MCF 10A (cell line): ENCODE data around the gene ASB4. TPM values are rescaled to one million over a fixed set of nuclear protein-coding genes. Genes with fewer than 3 reads are reported as not detected.

Experiments used
- BruUV-seq: library from RNA; stranded (reverse); fragments of 400-500 nt; replicated peaks from 2 replicates; lab custom pipeline; 2021; lab: Mats Ljungman, UMichigan
- CTCF ChIA-PET: fragments of 300-600 bp; sonication (Branson Sonifier 250); formaldehyde crosslinking; extraction: SDS; loops from one replicate; lab custom pipeline; 2021; ENCODE audit warnings: antibody characterized with exemption, inconsistent platforms; lab: Yijun Ruan, JAX
- POLR2A ChIA-PET: fragments of 300-600, 350-650 bp; sonication (Branson Sonifier 250); formaldehyde crosslinking; extraction: SDS; loops from one replicate; lab custom pipeline; 2020; ENCODE audit warnings: antibody characterized with exemption, inconsistent platforms; lab: Yijun Ruan, JAX
- DNase-seq: peaks from one replicate; pipeline ENCODE4 v3.0.0-alpha.2; 2018; ENCODE audit not compliant: unreplicated experiment
- H3K27ac Mint-ChIP-seq: one replicate; pipeline ENCODE4 v1.8.0; 2022; ENCODE audit warnings: mild to moderate bottlenecking, low read depth, mixed read lengths; ENCODE audit not compliant: unreplicated experiment
- H3K27me3 Mint-ChIP-seq: one replicate; pipeline ENCODE4 v1.8.0; 2022; ENCODE audit warnings: mixed read lengths; ENCODE audit not compliant: insufficient read depth, unreplicated experiment
- H3K36me3 Mint-ChIP-seq: one replicate; pipeline ENCODE4 v1.8.0; 2022; ENCODE audit warnings: mild to moderate bottlenecking, moderate library complexity, mixed read lengths; ENCODE audit not compliant: insufficient read depth, unreplicated experiment
- H3K4me1 Mint-ChIP-seq: one replicate; pipeline ENCODE4 v1.8.0; 2022; ENCODE audit warnings: mixed read lengths; ENCODE audit not compliant: insufficient read depth, unreplicated experiment
- H3K4me3 Mint-ChIP-seq: one replicate; pipeline ENCODE4 v1.8.0; 2022; ENCODE audit warnings: mild to moderate bottlenecking, moderate library complexity, mixed read lengths; ENCODE audit not compliant: unreplicated experiment
- H3K9me3 Mint-ChIP-seq: one replicate; pipeline ENCODE4 v1.8.0; 2022; ENCODE audit warnings: mixed read lengths; ENCODE audit not compliant: unreplicated experiment
- intact Hi-C: fragments of 100-400 bp; cut with micrococcal nuclease; formaldehyde crosslinking; loops from 2 replicates; pipeline ENCODE4 v1.14.1; 2022
- total RNA-seq: library from RNA; stranded (reverse); gene quantifications from 2 replicates; pipeline ENCODE4 v1.2.3, GENCODE V29; 2022
- TF ChIP-seq, protein P1 (sequence below): fragments of 200-600 bp; IDR thresholded peaks from one replicate; pipeline ENCODE4 v1.8.0; 2022; ENCODE audit warnings: antibody characterized with exemption, mild to moderate bottlenecking; ENCODE audit not compliant: unreplicated experiment

The ASB4 gene
- total RNA-seq, 1 experiment from 2014 or later = not detected

DNA sequence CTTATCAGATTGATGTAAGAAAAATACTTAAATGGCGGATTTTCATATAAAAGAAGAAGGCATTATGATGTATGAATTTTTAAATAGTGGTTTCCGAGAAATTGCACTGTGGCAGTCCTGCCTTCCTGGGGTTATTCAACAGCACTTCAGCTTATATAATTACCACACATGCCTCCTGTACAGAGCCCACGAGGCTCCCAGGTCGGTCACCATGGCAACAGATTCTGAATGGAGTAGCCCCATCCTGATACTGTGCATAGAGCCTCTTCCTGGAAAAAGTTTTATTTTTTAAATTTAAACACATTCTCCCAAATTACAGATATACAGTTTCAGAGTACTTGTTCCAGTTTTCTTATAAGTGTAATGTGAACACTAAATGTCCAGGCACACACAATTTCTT, 15.9 kb upstream of the ASB4 start:
- no TSS peak for BruUV-seq
- DNase-seq = no peak
- peaks cover 22% of the 10 kb centered on the region for H3K4me1 Mint-ChIP-seq
- no peaks in the 10 kb centered on the region for H3K27me3 Mint-ChIP-seq
- intact Hi-C loops = loop anchor here (10.0 kb wide), 1 partner anchor 65 kb away; no protein-coding TSS in a partner anchor
- no peaks in the 10 kb centered on the region for H3K36me3 Mint-ChIP-seq
- H3K4me3 Mint-ChIP-seq = no peak overlapping the region
- no peak overlapping the region for H3K27ac Mint-ChIP-seq
- POLR2A ChIA-PET = interaction anchor here (0.6 to 2.4 kb wide), 4 partner anchors 35 to 902 kb away, joined by 3 to 8 read pairs (median 3); partner anchors contain the start of gene PON2
- no peaks in the 10 kb centered on the region for H3K9me3 Mint-ChIP-seq
- CTCF ChIA-PET = no interaction called here
- TF ChIP-seq, protein P1, sequence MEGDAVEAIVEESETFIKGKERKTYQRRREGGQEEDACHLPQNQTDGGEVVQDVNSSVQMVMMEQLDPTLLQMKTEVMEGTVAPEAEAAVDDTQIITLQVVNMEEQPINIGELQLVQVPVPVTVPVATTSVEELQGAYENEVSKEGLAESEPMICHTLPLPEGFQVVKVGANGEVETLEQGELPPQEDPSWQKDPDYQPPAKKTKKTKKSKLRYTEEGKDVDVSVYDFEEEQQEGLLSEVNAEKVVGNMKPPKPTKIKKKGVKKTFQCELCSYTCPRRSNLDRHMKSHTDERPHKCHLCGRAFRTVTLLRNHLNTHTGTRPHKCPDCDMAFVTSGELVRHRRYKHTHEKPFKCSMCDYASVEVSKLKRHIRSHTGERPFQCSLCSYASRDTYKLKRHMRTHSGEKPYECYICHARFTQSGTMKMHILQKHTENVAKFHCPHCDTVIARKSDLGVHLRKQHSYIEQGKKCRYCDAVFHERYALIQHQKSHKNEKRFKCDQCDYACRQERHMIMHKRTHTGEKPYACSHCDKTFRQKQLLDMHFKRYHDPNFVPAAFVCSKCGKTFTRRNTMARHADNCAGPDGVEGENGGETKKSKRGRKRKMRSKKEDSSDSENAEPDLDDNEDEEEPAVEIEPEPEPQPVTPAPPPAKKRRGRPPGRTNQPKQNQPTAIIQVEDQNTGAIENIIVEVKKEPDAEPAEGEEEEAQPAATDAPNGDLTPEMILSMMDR = no peak

DNA sequence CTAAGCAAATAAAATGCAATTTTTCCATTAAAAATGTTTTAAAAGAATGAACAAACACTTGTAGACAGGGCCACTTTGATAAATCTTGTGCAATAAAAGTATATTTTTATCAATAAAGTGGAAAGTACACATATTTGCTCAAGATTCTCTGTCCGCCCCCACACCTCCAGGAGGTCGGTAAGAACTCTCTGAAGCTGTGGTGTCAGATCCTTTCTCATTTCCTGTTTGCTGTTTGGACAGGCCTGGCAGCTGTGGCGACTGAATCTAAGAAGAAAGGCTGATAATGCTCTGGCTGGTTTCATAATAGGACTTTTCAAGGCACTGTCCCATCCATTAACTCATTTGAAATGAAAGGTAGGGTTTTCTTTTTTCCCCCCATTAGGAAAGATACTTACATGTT, 15.3 kb upstream of the ASB4 start:
- H3K4me1 Mint-ChIP-seq = peaks cover 22% of the 10 kb centered on the region
- intact Hi-C loops = loop anchor here (10.0 kb wide), 1 partner anchor 66 kb away; no protein-coding TSS in a partner anchor
- BruUV-seq = no TSS peak
- H3K27me3 Mint-ChIP-seq = no peaks in the 10 kb centered on the region
- POLR2A ChIA-PET = interaction anchor here (1.0 to 2.4 kb wide), 2 partner anchors 35 to 466 kb away, joined by 3 to 8 read pairs; partner anchors contain the start of gene PON2
- peak overlapping the region; percentile 70 for H3K27ac Mint-ChIP-seq
- H3K36me3 Mint-ChIP-seq = no peaks in the 10 kb centered on the region
- no peak overlapping the region for H3K4me3 Mint-ChIP-seq
- TF ChIP-seq, protein P1 = no peak
- CTCF ChIA-PET = no interaction called here
- no peaks in the 10 kb centered on the region for H3K9me3 Mint-ChIP-seq
- peak; percentile 72 for DNase-seq

DNA sequence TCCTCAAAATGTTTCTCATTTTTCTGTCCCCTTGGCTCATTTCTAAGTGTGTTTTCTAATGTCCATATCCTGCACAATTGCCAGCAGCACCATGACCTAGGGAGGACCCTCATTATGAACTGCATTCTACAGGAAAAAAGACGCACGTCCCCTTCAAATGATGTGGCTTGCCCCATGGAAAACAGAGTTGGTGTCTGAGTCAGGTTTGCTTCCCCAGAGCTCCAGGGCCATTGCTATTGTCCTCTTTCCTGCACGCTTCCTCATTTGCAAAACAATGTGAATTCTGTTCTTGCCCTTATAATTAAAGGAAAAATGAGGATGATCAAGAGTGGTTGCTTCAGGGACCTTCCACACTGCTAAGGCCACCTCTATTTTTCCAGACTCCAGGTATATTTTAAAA, 14.7 kb upstream of the ASB4 start:
- intact Hi-C loops = loop anchor here (10.0 kb wide), 1 partner anchor 66 kb away; no protein-coding TSS in a partner anchor
- Mint-ChIP-seq H3K36me3 (no peaks in the 10 kb centered on the region), H3K4me3 (no peak overlapping the region), H3K4me1 (peaks cover 22% of the 10 kb centered on the region), H3K27me3 (no peaks in the 10 kb centered on the region), H3K9me3 (no peaks in the 10 kb centered on the region), H3K27ac (peak overlapping the region; percentile 70)
- TF ChIP-seq, protein P1 = no peak
- CTCF ChIA-PET = interaction anchor here (0.5 to 0.9 kb wide), 4 partner anchors 49 to 1184 kb away, joined by 3 to 4 read pairs (median 4); no protein-coding TSS in a partner anchor
- BruUV-seq = no TSS peak
- POLR2A ChIA-PET = interaction anchor here (1.0 to 2.4 kb wide), 3 partner anchors 35 to 467 kb away, joined by 3 to 8 read pairs (median 4); partner anchors contain the start of gene PON2
- no peak for DNase-seq

DNA sequence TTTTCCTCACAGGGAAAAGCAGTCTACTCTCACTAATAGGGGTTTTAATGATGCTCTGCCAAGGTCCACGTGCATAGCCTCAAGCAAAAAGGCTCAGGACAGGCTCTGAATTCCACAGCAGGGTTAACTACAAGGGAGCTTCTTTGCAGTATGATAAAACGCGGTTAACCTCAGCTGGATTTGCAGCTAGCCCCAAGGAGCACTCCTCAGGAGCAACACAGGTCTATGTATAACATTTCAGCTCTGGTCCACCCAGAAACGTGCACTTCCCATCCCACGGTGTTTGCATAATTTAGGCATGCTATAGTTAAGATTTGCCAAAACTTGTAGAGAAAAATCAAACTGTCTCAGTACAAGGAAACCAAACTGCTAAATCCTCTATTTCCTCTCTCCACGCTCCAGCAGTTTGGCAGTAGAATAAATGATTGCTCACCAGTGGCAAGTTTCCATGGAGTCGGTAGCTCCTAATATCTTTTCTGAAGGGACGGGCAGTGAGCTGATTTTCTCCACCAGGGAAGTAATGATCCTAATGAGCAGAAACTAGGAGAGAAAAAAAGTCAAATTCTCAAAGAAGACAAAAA, 13.1 kb upstream of the ASB4 start:
- Mint-ChIP-seq H3K36me3 (no peaks in the 10 kb centered on the region), H3K9me3 (no peaks in the 10 kb centered on the region), H3K27ac (no peak overlapping the region), H3K4me3 (no peak overlapping the region), H3K27me3 (no peaks in the 10 kb centered on the region), H3K4me1 (peaks cover 22% of the 10 kb centered on the region)
- TF ChIP-seq, protein P1 = no peak
- CTCF ChIA-PET = interaction anchor here (0.5 to 1.1 kb wide), 4 partner anchors 10 to 214 kb away, joined by 3 read pairs; no protein-coding TSS in a partner anchor
- POLR2A ChIA-PET = interaction anchor here (0.6 to 1.0 kb wide), 3 partner anchors 10 to 39 kb away, joined by 3 to 7 read pairs (median 3); partner anchors contain the start of gene PON2
- peak; percentile 21 for DNase-seq
- BruUV-seq = no TSS peak
- intact Hi-C loops = loop anchor here (10.0 kb wide), 1 partner anchor 68 kb away; no protein-coding TSS in a partner anchor
